HepG2 (cell line): ENCODE measurements around the gene RLN3. TPM values are rescaled to one million over a fixed set of nuclear protein-coding genes. Genes with fewer than 3 reads are reported as not detected.
A peak's percentile ranks its signal among the peaks of the same experiment; 100 is the strongest.

ENCODE experiments used
- ATAD3A ChIP-seq: sonication (generic); formaldehyde crosslinking; IDR thresholded peaks from 2 replicates; pipeline ENCODE4 v1.4.0; 2020; ENCODE audit warnings: missing genetic modification reagents
- BCL6 ChIP-seq: IDR thresholded peaks from 2 replicates; pipeline ENCODE4 v1.6.1; 2016; ENCODE audit warnings: missing genetic modification reagents, missing compliant biosample characterization
- CBFB ChIP-seq: sonication (generic); formaldehyde crosslinking; IDR thresholded peaks from 2 replicates; pipeline ENCODE4 v1.4.0; 2020; ENCODE audit warnings: missing genetic modification reagents
- GZF1 ChIP-seq: sonication (generic); formaldehyde crosslinking; IDR thresholded peaks from 2 replicates; pipeline ENCODE4 v1.5.1; 2020; ENCODE audit warnings: mild to moderate bottlenecking, missing genetic modification reagents
- HDAC1 ChIP-seq: sonication (generic); formaldehyde crosslinking; IDR thresholded peaks from 2 replicates; pipeline ENCODE4 v1.5.1; 2020; ENCODE audit warnings: mild to moderate bottlenecking, missing genetic modification reagents
- IKZF5 ChIP-seq: IDR thresholded peaks from 2 replicates; pipeline ENCODE4 v1.6.1; 2018; ENCODE audit warnings: missing genetic modification reagents, mild to moderate bottlenecking, missing compliant biosample characterization
- ISX ChIP-seq: sonication (generic); formaldehyde crosslinking; conservative IDR thresholded peaks from 2 replicates; pipeline ENCODE4 v1.5.0; 2020; ENCODE audit warnings: missing genetic modification reagents
- MNT ChIP-seq: fragments of 450-650 bp; IDR thresholded peaks from 2 replicates; pipeline ENCODE4 v1.6.1; 2016
- RAD21 ChIP-seq: fragments of 450-650 bp; formaldehyde crosslinking; IDR thresholded peaks from 2 replicates; pipeline ENCODE4 v1.5.0; 2020; ENCODE audit warnings: mild to moderate bottlenecking
- SETDB1 ChIP-seq: sonication (generic); formaldehyde crosslinking; IDR thresholded peaks from 2 replicates; pipeline ENCODE4 v1.5.1; 2020; ENCODE audit warnings: missing genetic modification reagents, mild to moderate bottlenecking, borderline replicate concordance
- ZBED4 ChIP-seq: sonication (generic); formaldehyde crosslinking; IDR thresholded peaks from 2 replicates; pipeline ENCODE4 v1.4.0; 2020; ENCODE audit warnings: missing genetic modification reagents, borderline replicate concordance
- ZFAT ChIP-seq: sonication (generic); formaldehyde crosslinking; conservative IDR thresholded peaks from 2 replicates; pipeline ENCODE4 v1.8.1; 2023; ENCODE audit warnings: missing genetic modification reagents, inconsistent platforms
- ZNF225 ChIP-seq: sonication (generic); formaldehyde crosslinking; IDR thresholded peaks from 2 replicates; pipeline ENCODE4 v1.4.0; 2020; ENCODE audit warnings: mild to moderate bottlenecking, missing genetic modification reagents
- ZNF232 ChIP-seq: sonication (generic); formaldehyde crosslinking; IDR thresholded peaks from 2 replicates; pipeline ENCODE4 v1.4.0; 2020; ENCODE audit warnings: missing genetic modification reagents, borderline replicate concordance
- ZNF281 ChIP-seq: sonication (generic); formaldehyde crosslinking; IDR thresholded peaks from 2 replicates; pipeline ENCODE4 v1.4.0; 2020; ENCODE audit warnings: missing genetic modification reagents, borderline replicate concordance
- ZNF292 ChIP-seq: sonication (generic); formaldehyde crosslinking; IDR thresholded peaks from 2 replicates; pipeline ENCODE4 v1.8.1; 2022; ENCODE audit warnings: mild to moderate bottlenecking, low read depth, missing genetic modification reagents, borderline replicate concordance
- ZNF333 ChIP-seq: sonication (generic); formaldehyde crosslinking; IDR thresholded peaks from 2 replicates; pipeline ENCODE4 v1.4.0; 2020; ENCODE audit warnings: mild to moderate bottlenecking, missing genetic modification reagents, borderline replicate concordance
- ZNF44 ChIP-seq: sonication (generic); formaldehyde crosslinking; IDR thresholded peaks from 2 replicates; pipeline ENCODE4 v1.5.1; 2020; ENCODE audit warnings: mild to moderate bottlenecking, missing genetic modification reagents
- ZNF563 ChIP-seq: sonication (generic); formaldehyde crosslinking; IDR thresholded peaks from 2 replicates; pipeline ENCODE4 v1.8.0; 2022; ENCODE audit warnings: mild to moderate bottlenecking, moderate library complexity, missing genetic modification reagents
- ZNF670 ChIP-seq: sonication (generic); formaldehyde crosslinking; IDR thresholded peaks from 2 replicates; pipeline ENCODE4 v1.8.0; 2022; ENCODE audit warnings: mild to moderate bottlenecking, missing genetic modification reagents, borderline replicate concordance
- polyA plus RNA-seq, 8 experiments: library from polyadenylated mRNA; depleted of rRNA in 3 of 8; stranded (reverse) in 7 of 8; unstranded in 1 of 8; fragments of >200 nt; fragmentation: Illumina TruSeq in 4 of 8; extraction: Trizol in 4 of 8; gene quantifications; 2 replicates each; pipeline versions ENCODE4 v1.2.1 to v1.2.3, GENCODE V29; 2011 to 2016; ENCODE audit warnings: low read depth in 4 of 8, missing spikeins in 1 of 8, mixed read lengths in 1 of 8; ENCODE audit not compliant: insufficient read depth in 1 of 8
- total RNA-seq, 5 experiments: library from RNA; depleted of rRNA; stranded (reverse); fragments of >200 nt; fragmentation: Illumina TruSeq; extraction: Trizol; gene quantifications; 2 replicates each; pipeline ENCODE4 v1.2.3, GENCODE V29; 2016; ENCODE audit warnings: low read depth in 1 of 5

The RLN3 gene
- total and polyA plus RNA-seq, 2 of the 13 experiments (the other 11 are each of a cell fraction or from before 2014, with no cell fraction given): not detected

- peak; percentile 42; the same call in 1 of the 2 replicates for TF ChIP-seq IKZF5 (CRISPR knock-in tag)
- 0 out of 2 replicates have a peak, but pooled peaks have one; percentile 42 for TF ChIP-seq ISX (CRISPR knock-in tag)
- TF ChIP-seq HDAC1 (CRISPR knock-in tag): peak; percentile 75
- TF ChIP-seq ZNF292: 0 out of 2 replicates have a peak, but pooled peaks have one; percentile 47
- no peak for TF ChIP-seq ZFAT
- TF ChIP-seq ATAD3A: no peak
- no peak for TF ChIP-seq ZNF670
- TF ChIP-seq ZNF563 (CRISPR knock-in tag): peak; percentile 56
- TF ChIP-seq ZNF232 (CRISPR knock-in tag): 0 out of 2 replicates have a peak, but pooled peaks have one; percentile 35
- 0 out of 2 replicates have a peak, but pooled peaks have one; percentile 61 for TF ChIP-seq ZNF225 (CRISPR knock-in tag)
- 0 out of 2 replicates have a peak, but pooled peaks have one; percentile 23 for TF ChIP-seq GZF1 (CRISPR knock-in tag)
- 0 out of 2 replicates have a peak, but pooled peaks have one; percentile 13 for TF ChIP-seq CBFB (CRISPR knock-in tag)
- TF ChIP-seq BCL6 (CRISPR knock-in tag): no peak
- 0 out of 2 replicates have a peak, but pooled peaks have one; percentile 40 for TF ChIP-seq ZNF44 (CRISPR knock-in tag)
- no peak for TF ChIP-seq SETDB1 (CRISPR knock-in tag)
- TF ChIP-seq MNT: no peak
- peak; percentile 17; the same call in 1 of the 2 replicates for TF ChIP-seq ZBED4 (CRISPR knock-in tag)
- TF ChIP-seq RAD21 (CRISPR knock-in tag): peak; percentile 65
- peak; percentile 66; the same call in 1 of the 2 replicates for TF ChIP-seq ZNF333
- TF ChIP-seq ZNF281: no peak
Observed at GRCh38 chr19:14031719-14032480, 4.0 kb downstream of the RLN3 start, which contains the start of gene IL27RA (continued).
